GDM1 (cell line): ENCODE measurements around the gene NCLN.
"Not testable (repeated sequence)": the region's sequence is repeated elsewhere in the genome, so short reads cannot be mapped to it uniquely, and the experiment has no call there.

Experiments
- DNase-seq: peaks from one replicate; lab custom pipeline; 2025; lab: John Stamatoyannopoulos, UW

The NCLN gene

DNA sequence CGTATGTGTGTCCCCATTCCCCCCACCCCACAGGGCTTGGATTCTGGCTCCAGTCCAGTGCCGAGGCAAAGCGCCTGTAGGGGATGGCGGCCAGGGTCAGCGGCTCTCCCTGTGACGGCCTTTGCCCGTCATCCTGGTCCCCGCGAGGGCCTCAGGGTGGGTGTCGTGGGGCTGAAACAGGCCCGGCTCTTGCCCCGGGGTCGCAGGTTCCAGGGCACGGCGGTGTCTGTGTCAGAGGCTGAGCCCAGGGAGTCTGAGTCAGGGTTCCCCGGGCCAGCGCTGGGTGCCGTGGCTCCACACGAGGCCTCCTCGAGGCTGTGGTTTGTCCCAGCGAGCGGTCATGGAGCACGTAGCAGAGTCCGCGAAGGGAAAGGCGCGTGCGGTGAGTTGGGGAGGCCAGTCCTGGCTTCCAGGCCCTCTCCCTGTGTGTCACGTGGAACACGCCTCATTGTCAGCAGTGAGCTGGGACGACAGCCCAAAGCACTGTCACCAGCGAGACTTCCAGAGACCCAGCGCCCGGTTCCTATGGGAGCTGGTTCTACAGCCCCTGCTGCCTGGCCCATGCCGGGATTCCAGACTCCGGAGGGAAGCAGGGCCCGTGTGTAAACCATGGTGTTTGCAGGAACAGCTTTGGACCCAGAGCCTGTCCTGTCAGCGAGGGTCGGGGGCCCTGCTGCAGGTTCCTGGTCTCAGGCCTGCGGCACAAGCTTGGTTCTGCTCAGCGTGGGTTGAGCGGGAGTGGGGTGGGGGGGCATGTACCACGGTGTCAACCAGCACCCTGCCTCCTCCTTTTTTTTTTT is 13.4 kb downstream of the NCLN start:
- no peak for DNase-seq

DNA sequence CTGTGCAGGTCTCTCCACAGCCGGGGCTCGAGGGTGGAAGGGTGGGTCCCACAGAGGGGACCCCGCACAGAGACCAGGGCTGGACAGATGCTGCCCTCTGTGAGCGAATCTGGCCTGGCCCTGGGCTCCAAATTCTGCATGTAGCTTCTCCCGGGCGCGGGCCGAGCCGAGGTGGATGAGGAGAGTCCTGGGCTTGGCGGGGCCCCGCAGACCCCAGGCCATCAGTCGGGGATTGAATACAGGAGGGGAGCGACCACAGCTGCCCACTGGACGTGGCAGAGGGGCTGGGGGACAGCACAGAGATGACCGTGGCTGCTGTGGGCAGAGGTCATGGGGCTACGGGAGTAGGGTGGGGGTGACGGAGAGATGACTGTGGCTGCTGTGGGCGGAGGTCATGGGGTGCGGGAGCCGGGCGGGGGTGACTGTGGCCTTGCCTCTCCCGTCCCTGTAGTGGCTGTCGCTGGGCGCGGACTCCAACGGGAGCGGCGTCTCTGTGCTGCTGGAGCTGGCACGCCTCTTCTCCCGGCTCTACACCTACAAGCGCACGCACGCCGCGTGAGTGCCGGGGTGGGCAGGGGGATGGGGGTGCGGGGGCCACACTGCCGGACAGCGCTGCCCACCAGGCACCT is 15.5 kb downstream of the NCLN start:
- DNase-seq, result no peak

DNA sequence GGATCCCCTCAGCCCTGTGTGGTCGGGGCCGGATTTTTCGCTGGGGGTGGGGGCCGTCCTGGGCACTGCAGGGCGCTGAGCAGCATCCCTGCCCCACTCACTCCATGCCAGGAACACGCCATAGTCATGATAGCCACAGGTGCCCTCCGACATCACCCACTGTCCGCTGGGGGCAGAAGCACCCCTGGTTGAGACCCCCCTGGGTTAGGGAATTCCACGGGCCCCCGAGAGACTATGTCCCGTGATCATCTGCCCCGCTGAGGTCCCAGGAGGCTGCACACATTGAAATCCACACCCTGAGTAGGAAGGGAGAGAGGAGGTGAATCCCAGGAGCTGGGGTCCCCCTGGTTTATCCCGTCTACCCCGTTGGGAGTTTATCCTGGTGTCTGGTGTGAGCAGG is 16.2 kb downstream of the NCLN start:
- no peak for DNase-seq

DNA sequence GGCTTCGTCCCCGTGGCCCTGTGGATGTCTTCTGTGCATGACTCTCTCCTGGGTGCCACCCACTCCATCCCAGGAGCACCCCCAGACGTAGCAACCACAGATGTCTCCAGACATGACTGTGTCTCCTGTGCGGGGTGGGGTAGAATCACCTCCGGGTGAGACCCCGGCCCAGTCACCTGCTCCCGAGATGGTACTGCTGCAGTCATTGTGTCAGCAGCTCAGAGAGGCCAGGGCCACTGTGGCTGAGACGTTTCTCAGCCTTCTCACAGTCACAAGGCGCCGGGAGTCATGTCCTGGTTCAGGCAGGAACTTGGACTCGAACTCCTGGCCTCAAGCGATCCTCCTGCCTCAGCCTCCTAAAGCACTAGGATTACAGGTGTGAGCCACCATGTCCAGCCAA is 16.6 kb downstream of the NCLN start:
- DNase-seq, result no peak

DNA sequence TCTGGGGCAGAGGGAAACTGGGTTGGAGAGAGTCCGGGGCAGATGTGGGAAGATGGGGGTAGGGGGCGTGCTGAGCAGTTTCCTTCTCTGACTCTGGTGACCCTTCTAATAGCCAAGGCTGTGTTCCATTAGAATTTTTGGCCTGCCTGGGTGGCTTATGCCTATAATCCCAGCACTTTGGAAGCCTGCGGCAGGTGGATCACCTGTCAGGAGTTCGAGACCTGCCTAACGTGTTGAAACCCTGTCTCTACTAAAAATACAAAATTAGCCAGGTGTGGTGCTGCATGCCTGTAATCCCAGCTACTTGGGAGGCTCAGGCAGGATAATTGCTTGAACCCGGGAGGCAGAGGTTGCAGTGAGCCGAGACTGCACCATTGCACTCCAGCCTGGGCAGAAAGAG is 17.2 kb downstream of the NCLN start:
- DNase-seq, result not testable (repeated sequence)

DNA sequence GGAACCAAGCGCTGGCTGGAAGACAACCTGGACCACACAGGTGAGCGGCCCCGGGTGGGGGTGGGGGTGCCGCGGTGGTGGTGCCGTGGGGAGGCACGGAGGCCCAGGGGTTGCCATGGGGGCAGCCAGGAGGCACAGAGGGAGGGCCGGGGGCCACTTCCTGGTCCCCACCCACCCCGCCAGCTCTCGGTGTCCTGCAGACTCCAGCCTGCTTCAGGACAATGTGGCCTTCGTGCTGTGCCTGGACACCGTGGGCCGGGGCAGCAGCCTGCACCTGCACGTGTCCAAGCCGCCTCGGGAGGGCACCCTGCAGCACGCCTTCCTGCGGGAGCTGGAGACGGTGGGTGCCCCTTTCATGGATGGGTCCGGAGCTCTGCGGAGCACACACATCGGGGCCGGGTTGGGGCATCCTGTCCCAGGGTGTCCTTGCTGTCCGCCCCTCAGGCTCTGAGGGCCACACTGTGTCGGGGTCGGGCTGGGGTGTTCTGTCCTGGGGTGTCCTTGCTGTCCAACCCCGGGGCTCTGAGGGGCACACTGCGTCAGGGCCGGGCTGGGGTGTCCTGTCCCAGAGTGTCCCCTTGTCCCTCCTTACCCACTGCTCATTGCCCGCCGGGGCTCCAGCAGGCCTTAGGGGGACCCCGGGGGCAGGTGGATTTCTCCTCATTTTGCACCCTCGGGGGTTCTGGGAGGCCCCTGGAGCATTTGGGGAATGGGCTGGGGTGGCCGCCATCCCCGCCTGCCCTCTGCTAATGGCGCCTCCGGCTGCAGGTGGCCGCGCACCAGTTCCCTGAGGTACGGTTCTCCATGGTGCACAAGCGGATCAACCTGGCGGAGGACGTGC is 18.3 kb downstream of the NCLN start:
- DNase-seq, result no peak

DNA sequence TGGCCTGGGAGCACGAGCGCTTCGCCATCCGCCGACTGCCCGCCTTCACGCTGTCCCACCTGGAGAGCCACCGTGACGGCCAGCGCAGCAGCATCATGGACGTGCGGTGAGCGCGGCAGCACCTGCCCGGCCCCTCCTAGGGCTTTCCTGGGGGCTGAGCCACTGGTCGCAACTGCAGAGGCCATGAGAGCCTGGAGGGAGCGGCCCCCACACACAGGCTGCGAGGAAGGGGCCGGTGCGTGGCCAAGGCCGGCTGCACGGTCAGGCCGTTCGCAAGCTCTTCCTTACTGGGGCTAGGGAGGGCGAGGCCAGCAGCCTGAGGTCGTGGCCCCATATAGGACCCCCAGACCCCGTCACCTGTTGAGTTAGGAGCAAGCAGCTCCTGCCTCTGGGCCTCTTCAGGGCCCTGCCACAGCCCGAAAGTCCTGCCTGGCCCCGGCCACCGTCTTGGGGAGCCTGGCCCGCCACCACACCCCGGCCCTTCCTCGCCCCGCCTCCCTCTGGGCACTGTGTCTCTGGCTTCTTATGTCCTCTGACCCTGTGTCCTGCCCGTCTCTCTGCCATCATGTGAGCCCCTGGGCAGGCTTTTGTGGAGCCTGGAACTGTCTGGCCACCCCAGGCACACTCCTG is 19.0 kb downstream of the NCLN start:
- DNase-seq, result no peak

DNA sequence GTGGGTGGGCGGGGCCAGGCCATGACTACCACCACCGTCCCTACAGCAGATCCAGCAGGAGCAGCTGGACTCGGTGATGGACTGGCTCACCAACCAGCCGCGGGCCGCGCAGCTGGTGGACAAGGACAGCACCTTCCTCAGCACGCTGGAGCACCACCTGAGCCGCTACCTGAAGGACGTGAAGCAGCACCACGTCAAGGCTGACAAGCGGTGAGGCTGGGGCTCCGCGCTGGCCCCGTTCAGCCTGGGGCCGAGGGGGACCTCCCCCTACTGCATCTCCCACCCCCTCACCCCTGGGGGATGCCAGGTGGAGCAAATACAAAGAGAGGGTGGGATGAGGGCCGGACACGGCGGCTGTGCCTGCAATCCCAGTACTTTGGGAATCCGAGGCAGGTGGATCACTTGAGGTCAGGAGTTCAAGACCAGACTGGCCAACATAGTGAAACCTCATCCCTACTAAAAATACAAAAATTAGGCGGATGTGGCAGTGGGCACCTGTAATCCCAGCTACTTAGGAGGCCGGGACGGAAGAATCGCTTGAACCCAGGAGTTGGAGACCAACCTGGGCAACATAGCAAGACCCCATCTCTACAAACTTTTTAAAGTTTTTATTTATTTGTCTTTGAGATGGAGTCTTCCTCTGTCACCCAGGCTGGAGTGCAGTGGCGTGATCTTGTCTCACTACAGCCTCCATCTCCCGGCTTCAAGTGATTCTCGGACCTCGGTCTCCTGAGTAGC is 20.7 kb downstream of the NCLN start:
- DNase-seq, result no peak

DNA sequence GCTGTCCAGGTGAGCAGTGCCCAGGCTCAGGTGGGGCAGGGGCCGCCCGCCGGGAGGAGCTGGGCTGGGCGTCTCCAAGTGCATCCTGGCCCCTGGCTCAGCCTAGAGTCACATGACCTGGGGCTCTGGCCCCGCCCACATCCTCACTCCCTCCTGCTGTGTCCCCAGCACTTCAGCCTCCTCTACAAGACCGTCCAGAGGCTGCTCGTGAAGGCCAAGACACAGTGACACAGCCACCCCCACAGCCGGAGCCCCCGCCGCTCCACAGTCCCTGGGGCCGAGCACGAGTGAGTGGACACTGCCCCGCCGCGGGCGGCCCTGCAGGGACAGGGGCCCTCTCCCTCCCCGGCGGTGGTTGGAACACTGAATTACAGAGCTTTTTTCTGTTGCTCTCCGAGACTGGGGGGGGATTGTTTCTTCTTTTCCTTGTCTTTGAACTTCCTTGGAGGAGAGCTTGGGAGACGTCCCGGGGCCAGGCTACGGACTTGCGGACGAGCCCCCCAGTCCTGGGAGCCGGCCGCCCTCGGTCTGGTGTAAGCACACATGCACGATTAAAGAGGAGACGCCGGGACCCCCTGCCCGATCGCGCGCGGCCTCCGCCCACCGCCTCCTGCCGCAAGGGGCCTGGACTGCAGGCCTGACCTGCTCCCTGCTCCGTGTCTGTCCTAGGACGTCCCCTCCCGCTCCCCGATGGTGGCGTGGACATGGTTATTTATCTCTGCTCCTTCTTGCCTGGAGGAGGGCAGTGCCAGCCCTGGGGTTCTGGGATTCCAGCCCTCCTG is 21.9 kb downstream of the NCLN start:
- no peak for DNase-seq

DNA sequence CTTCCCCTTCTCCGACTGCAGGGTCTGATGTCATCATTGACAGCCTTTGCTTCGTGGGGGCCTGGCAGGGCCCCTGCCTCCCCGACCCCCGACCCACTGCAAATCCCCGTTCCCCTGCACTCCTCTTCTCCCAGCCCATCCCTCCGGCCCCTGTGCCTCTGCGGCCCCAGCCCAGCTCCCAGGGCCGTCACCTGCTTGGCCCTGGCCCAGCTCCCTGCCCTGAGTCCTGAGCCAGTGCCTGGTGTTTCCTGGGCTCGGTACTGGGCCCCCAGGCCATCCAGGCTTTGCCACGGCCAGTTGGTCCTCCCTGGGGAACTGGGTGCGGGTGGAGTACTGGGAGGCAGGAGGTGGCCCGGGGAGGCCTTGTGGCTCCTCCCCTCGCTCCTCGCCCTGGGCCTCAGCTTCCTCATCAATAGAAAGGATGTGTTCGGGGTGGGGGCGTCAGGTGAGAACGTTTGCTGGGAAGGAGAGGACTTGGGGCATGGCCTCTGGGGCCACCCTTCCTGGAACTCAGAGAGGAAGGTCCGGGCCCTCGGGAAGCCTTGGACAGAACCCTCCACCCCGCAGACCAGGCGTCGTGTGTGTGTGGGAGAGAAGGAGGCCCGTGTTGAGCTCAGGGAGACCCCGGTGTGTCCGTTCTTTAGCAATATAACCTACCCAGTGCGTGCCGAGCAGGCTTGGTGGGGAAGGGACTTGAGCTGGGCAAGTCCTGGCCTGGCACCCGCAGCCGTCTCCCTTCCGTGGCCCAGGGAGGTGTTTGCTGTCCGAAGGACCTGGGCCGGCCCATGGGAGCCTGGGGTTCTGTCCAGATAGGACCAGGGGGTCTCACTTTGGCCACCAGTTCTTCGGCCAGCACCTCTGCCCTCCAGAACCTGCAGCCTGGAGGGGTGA is 22.8 kb downstream of the NCLN start:
- no peak for DNase-seq

DNA sequence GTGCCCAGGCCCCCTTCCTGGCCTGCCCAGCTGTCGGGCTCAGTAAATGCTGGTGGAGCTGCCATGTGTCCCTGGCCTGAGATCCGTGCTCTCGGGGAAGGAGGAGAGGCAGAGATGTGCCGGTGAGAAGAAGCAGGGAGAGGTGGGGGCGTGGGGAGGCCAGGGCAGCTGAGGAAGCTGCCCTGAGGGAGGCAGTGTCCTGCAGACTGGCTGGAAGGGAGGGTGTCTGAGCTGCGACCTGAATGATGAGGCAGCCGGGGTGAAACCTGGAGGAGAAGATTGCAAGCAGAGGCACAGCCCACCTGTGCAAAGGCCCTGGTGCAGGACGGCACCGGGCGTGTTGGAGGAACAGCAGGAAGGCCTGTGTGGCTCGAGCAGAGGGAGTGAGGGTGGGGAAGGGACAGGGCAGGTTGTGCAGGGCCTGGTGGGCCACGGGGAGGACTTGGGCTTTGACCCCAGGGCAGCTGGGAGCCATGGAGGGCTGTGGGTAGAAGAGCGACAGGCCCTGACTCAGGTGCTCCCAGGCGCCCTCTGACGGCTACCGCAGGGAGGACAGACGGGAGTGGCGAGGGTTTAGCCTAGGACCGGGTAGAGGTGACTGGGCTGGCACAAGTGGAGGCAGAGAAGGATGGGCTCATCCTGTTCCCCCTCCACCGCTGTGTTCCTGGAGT is 24.8 kb downstream of the NCLN start:
- DNase-seq, result no peak

DNA sequence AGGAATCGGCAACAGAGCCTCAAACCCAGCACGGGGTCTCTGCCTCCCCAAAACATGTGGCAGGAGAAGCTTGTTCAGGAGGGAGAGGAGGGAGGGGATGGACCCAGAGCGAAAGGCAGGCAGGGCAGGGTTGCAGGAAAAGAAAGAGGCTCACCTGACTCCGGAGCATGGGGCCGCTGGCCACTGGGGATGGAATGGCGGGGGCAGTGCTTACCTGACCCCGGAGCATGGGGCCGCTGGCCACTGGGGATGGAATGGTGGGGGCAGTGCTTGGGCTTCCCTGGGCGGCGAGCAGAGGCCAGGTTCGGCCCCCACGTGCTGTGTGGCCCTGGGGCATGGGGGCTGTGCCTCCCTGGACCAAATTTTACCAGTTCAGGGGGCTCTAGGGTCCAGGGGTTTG is 25.5 kb downstream of the NCLN start:
- no peak for DNase-seq

DNA sequence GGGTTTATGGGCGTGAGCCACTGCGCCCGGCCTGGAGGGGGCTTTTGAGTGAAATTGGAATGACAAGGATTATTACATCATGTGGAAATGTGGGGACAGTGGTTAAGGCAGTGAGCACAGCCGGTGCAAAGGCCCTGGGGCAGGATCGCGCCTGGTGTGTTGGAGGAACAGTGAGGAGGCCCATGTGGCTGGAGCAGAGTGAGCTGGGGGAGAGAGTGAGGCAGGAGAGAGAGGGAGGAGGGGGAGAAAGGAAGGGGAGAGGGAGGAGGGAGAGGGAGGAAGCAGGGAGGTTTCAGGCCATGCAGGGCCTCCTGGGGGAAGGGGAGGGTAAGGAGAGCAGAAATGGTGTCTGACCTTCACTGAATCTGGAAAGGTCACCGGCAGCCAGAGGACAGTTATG is 27.4 kb downstream of the NCLN start:
- no peak for DNase-seq

DNA sequence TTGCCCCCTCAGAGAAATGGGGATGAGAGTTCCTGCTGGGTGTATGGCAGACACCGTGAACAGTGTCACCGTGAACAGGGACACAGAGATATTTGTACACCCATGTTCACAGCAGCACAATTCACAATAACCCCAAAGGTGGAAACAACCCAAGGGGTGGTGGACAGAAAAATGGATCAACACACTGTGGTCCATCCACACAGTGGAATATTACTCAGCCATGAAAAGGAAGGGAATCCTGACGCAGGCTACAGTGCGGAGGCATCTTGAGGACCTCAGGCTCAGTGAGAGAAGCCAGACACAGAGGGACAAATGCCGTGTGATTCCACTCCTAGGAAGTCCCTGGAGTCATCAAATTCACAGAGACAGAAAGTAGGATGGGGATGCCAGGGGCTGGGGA is 31.1 kb downstream of the NCLN start:
- DNase-seq, result no peak

DNA sequence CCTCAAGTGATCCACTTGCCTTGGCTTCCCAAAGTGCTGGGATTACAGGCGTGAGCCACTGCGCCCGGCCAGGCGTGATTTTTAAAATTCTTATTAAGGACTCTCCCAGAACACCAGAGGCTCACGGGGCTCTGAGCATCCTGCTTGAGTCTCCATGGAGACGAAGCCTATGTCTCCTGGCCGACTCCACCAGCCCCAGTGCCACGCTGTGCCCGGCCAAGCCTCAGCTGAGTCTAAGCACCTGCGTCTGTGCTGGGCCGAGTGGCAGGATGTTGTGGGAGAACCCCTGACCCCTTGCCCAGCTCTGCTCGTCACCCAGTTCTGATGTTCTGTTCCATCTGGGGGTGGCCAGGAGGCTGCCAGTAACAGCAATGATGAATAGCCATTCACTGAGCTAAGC is 34.8 kb downstream of the NCLN start:
- DNase-seq, result no peak

DNA sequence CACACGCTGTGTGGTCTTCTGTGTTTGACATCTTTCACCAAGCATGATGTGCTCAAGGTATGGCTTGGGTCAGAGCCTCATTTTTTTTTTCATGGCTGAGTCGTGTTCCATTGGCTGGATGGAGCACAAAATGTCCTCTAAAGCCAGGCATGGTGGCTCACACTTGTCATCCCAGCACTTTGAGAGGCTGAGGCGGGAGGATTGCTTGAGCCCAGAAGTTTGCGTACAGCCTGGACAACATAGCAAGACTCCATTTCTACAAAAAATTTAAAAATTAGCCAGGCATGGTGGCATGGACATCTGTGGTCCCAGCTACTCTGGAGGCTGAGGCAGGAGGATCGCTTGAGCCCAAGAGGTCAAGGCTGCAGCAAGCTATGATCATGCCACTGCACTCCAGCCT is 35.8 kb downstream of the NCLN start:
- not testable (repeated sequence) for DNase-seq

DNA sequence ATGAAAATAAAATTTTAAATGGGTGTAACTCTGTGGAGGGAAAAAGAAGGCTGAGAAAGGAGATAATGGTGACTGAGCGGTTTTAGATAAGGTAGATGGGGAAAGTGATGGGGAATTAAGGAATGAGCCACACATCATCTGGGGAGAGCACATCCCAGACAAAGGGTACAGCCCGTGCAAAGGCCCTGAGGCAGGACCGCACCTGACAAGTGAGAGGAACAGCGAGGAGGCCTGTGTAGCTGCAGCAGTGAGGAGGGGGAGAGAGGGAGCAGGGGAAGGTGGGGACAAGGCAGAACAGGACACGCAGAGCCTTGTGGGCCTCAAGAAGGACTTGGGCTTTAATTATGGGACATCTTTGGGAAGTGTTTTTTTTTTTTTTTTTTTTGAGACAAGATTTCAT is 37.0 kb downstream of the NCLN start:
- DNase-seq, result no peak

DNA sequence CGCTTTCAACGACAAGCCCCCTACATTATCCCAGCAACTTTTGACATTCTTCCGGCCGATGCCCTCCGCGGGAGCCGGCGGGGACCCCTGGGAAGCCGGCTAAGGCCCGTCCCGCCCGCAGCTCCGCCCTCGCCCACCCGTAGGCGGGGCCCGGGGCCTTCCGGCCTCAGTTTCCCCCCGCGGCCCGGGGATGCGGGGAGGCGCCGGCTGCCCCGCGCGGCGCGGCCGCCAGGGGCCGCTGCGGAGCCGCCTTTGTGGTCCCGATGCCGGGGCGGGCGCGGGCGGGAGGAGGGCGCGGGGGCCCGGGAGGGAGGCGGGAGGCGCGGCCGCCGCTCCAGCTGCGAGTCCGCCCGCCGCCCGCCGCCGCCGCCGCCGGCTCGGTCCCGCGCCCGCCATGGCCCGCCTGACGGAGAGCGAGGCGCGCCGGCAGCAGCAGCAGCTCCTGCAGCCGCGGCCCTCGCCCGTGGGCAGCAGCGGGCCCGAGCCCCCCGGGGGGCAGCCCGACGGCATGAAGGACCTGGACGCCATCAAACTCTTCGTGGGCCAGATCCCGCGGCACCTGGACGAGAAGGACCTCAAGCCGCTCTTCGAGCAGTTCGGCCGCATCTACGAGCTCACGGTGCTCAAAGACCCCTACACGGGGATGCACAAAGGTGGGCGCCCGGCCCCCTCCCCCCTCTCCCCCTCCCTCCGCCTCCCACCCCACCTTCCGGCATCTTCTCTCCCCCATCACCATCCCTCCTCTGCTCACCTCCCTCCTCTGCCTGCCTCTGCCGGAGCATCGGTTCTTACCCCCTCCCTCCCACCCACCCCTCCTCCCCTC is 38.8 kb downstream of the NCLN start, which contains the start of gene CELF5:
Gene CELF5, plus strand, starts transcription at position 316 of the 823 bp plus-strand sequence. Its CDS starts 79 bp downstream, at position 395.
- no peak for DNase-seq

DNA sequence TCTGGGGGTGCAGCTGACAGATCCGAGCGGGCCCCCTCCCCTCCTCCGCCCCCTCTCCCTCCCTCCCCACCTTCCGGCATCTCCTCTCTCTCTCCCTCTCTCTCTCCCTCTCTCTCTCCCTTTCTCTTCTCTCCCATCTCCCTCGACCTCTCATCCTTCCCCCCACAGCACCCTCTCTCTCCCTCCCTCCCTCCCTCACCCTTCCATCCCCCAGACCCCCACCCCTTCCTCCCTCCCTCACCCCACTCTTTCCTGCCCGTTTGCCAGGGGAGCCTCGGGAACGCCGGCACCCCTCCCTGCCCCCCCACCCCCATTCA is 39.4 kb downstream of the NCLN start:
- no peak for DNase-seq
